ENCODE measurements around the gene HEPHL1.
"Not testable (repeated sequence)": the region's sequence is repeated elsewhere in the genome, so short reads cannot be mapped to it uniquely, and the experiment has no call there.

The HEPHL1 gene, protein sequence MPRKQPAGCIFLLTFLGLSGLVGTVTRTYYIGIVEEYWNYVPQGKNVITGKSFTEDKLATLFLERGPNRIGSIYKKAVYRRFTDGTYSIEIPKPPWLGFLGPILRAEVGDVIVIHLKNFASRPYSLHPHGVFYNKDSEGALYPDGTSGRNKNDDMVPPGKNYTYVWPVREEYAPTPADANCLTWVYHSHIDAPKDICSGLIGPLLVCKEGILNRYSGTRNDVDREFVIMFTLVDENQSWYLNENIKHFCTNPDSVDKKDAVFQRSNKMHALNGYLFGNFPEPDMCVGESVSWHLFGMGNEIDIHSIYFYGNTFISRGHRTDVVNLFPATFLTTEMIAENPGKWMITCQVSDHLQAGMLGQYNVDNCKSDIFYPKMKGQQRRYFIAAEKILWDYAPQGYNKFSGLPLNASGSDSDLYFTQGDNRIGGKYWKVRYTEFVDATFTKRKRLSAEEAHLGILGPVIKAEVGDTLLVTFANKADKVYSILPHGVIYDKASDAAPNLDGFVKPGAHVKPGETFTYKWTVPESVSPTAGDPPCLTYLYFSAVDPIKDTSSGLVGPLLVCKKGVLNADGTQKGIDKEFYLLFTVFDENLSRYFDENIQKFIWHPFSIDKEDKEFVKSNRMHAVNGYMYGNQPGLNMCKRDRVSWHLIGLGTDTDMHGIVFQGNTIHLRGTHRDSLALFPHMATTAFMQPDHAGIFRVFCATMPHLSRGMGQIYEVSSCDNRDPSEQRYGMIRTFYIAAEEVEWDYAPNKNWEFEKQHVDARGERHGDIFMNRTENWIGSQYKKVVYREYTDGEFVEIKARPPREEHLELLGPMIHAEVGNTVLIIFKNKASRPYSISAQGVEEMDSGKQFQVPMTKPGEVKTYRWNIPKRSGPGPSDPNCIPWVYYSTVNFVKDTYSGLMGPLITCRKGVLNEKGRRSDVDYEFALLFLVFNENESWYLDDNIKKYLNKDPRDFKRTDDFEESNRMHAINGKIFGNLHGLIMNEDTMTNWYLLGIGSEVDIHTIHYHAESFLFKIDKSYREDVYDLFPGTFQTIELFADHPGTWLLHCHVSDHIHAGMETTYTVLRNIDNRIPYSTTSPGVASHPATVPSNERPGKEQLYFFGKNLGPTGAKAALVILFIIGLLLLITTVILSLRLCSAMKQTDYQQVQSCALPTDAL

DNA sequence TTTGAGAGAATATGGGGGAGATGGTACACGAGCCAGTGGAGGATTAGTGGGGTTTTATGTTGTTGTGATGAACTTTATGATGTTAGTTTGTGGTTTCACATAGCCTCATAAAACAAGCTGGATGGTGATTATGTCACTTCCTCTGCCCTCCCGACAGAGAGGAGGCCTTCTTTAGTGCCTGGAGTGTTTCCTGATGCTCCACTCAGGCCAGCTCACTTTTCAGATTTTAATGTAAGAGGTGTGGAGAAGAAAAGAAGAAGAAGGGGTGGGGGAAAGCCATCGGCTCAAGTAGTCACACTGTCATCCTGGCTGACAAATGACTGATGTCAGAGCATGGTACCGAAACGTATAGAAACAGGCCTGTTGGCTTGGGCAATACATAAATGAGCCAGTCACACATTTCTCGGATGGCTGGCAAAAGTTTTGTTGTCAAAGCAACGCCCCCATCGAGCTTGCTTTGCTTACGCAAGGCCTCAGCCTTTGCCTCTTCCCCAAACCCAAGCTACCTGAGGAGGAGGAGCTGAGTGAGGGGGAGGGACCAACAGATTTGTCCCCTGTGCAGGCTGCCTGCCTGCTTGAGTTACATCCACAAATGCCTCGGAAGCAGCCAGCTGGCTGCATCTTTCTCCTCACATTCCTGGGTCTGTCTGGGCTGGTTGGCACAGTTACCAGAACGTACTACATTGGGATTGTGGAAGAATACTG, at the start of gene HEPHL1:
Gene HEPHL1, plus strand, starts transcription at position 578 of the 705 bp plus-strand sequence. Its CDS starts 15 bp downstream, at position 593.
- peak; percentile 57 for DNase-seq (ENCODE audit: low spot score)

DNA sequence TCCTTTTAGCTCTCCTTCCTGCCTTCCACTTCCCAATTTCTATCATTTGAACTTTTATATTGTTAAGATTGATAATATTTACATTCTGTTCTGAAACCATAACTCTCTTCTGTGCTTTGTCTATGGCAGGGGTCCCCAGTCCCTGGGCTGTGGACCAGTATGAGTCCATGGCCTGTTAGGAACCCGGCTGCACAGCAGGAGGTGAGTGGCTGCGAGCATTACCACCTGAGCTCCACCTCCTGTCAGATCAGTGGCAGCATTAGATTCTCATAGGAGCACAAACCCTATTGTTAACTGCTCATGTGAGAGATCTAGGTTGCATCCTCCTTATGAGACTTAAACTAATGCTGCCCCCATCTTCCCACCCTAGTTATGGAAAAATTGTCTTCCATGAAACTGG, 48.4 kb upstream of the HEPHL1 start:
- no peak for DNase-seq (ENCODE audit: low spot score)

GRCh38 chr11:93973322-93974051, 47.7 kb upstream of the HEPHL1 start:
- not testable (repeated sequence) for DNase-seq (ENCODE audit: low spot score)

DNA sequence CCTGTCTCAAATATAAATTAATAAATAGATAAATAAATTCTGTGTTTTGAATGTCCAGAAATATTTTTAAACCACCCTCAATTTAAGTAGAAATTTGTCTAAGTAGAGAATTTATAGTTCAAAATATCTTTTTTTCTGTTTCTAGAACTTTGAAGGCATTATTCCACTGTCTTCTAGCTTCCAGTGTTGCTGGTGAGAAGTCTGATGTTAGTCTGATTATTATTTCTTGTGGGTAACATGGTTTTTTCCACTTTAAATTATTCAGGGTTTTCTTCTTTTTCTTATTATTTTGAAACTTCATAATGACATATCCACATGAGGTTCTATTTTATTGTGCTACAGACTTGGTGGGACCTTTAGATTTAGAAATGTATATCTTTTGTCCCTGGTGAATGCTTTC, 46.4 kb upstream of the HEPHL1 start:
- DNase-seq (ENCODE audit: low spot score) = no peak

GRCh38 chr11:93976577-93977254, 44.4 kb upstream of the HEPHL1 start:
- not testable (repeated sequence) for DNase-seq (ENCODE audit: low spot score)

DNA sequence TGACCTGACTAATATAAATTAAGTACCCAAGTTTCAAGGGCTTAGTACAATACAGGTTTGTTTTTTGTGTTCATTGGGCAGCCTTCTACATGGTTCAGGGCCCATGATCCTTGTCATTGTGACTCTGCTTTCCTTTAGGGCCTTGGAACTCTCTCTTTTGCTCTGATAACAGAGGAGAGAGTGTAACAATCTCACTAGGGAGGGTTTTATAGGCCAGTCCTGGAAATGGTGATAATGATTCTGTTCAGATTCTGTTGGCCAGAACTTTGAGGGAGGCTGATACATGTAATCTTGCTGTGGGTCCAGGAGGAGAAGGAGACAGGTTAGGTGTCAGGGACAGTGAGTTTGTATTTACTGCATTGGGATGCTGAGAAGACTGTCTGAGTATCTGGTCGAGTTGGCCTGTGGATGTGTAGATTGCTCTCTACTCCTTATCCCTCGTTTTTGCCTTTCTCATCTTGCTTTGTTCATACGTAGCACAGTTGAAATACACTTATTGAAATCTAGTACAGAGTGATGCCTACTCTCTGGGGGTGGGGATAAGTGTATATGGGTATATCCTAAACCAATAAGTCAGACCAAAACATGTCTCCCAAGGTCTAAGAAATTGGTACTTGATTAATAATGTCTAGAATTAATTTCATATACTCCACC, 37.5 kb upstream of the HEPHL1 start:
- no peak for DNase-seq (ENCODE audit: low spot score)

DNA sequence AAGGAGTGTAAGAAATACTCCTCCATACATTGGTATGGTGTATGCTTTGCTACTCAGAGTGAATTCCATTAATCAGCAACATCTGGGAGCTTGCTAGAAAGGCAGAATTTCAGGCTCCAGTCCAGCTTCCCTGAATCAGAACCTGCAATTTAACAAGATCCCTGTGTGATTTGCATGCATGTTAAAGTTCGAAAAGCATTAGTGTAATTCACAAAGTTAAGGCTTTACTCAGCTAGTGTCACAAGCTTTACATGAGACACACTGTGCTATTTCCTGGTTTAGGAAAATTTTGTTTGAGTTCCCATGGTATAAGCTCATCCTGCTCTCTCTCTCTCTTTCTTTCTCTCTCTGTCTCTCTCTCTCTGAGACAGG, 37.0 kb upstream of the HEPHL1 start:
- DNase-seq (ENCODE audit: low spot score) = no peak

DNA sequence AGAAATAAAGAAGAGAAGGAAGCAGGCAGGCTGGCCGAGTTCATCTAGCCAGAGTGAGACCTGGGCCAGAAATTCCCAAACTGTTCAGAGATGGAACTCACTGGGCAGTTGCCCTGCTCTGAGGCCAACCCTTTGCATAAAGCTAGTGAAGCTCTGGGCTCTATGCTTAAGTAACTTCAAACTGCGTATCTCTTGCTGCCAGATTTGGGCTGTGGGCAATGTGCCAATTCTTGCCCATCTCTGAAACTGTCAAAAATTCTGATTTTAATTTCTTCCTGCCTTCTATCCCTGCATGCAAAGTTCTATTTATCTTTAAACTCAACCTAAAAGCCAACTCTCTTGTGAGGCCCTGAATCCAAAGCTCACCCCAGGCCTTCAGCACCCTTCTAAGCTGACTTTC, 36.2 kb upstream of the HEPHL1 start:
- DNase-seq (ENCODE audit: low spot score) = no peak

- peak; percentile 79 for DNase-seq (ENCODE audit: low spot score)
Measured at GRCh38 chr11:93986716-93987115, 34.4 kb upstream of the HEPHL1 start.

DNA sequence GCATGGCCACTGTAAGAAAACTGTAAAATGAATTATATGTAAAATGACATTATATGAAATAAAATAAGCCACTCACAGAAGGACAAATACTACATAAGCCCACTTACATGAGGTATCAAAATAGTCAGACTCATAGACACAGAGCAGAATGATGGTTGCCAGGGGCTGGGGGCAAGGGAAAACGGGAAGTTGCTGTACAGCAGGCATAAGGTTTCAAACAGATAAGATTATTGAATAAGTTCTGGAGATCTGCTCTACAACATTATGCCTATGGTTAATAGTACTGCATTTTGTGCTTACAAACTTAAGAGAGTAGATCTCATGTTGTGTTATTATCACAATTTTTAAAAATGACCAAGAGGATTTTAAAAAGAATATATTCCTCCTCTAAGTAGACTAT, 32.7 kb upstream of the HEPHL1 start:
- DNase-seq (ENCODE audit: low spot score) = no peak

DNA sequence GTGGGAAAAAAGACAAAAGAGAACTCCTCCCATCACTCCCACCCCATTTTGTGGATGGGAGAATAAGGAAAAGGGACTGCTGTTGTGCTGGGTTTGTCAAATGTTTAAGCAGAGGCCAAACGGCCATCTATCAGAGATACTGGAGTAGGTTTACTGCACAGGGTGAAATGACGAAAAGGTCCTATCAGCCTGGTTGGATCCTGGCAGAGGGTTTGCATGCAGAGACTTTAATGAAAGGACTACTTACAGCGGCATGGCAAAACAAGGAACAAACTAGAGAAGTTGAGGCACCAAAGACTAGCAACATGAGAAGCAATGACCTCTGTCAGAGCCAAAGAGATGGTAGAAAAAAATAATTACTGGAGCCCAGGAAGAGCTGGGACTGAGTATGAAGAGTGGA, 32.2 kb upstream of the HEPHL1 start:
- no peak for DNase-seq (ENCODE audit: low spot score)

DNA sequence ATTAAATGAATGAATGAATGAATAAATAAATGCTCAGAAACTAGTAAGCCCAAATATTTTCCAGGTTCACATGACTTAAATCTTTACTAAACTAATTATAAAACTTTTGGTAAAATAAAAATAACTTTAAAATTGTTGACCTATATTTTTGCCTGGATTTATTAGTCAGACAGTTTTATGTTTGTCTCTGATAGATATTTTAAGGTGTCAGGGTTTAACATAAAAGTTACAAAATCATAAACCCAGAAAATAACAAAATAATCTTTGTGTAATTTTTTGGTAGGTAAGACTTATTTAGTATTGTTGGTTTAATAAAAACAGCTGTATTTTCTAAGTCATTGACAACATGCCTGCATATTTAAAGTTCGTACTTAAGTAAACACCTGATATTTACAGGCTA, 27.4 kb upstream of the HEPHL1 start:
- DNase-seq (ENCODE audit: low spot score) = no peak

GRCh38 chr11:93997741-93998140, 23.4 kb upstream of the HEPHL1 start:
- DNase-seq (ENCODE audit: low spot score) = no peak

DNA sequence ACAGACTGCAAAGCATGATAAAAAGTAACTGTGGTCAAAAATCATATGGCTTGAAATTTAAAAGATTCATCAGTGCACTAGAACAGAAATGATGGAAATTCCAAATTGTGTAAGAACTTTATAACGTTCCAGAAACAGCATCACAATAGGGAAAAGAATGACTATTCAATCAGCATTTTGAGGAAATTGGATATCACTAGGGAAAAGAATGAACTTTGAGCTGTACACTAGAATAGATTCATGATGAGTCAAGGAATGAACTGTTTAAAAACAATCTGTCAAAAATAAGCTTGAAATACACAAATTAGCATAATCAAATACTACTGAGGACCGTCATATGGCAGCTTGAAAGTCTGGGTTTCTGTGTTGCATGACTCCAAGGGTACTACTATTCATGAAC, 20.5 kb upstream of the HEPHL1 start:
- no peak for DNase-seq (ENCODE audit: low spot score)

DNA sequence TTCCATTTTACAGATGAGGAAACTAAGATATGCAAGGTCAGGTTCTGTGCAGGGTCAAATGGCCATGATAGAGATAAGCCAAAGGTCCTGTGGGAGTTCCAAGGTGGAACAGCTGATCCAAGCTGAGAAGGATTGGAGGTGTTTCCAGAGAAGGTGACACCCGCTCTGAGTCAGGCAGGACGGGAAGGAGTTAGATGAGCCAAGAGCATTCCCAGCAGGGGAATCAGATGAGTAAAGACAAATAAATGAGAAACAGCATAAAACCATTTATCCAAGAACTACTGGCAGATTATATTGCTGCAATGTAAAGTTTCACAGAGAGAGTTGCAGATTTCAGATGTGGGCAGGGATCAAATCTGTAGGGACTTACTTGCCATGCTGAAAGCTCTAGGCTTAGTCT, 18.9 kb upstream of the HEPHL1 start:
- DNase-seq (ENCODE audit: low spot score) = no peak

DNA sequence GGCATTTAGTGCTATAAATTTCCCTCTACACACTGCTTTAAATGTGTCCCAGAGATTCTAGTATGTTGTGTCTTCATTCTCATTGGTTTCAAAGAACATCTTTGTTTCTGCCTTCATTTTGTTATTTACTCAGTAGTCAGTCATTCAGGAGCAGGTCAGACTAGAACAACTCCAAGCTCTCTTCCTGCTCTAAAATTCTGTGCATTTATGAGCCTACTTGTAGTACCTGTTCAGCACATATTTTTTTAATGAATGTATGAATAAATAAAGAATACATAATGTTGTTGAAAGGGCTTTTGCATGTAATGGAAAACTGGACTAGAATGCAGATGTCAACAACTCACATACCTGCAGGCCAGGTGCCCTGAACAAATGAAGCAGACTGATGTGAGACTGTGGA, 13.7 kb upstream of the HEPHL1 start:
- DNase-seq (ENCODE audit: low spot score) = no peak

- no peak for DNase-seq (ENCODE audit: low spot score)
Measured at GRCh38 chr11:94007906-94008305, 13.2 kb upstream of the HEPHL1 start.

DNA sequence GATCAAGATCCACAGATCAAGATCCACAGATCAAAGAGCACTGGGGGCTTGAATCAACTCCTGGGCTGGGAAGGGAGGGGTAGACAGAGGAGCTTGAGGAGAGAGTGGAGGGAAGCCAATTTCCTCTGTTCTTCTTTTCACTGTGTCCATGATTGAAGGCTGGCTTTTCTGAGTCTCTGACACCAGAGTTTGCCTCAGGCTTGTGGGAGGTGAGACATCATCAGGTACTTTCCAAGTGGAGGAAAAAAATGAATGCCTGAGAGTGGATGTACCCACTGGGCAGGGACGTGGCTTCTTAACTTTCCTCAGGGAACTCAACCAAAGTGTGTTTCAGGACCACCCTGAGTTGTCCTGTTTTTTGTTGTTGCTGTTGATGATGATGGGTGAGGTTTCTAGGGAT, 11.0 kb upstream of the HEPHL1 start:
- no peak for DNase-seq (ENCODE audit: low spot score)

DNA sequence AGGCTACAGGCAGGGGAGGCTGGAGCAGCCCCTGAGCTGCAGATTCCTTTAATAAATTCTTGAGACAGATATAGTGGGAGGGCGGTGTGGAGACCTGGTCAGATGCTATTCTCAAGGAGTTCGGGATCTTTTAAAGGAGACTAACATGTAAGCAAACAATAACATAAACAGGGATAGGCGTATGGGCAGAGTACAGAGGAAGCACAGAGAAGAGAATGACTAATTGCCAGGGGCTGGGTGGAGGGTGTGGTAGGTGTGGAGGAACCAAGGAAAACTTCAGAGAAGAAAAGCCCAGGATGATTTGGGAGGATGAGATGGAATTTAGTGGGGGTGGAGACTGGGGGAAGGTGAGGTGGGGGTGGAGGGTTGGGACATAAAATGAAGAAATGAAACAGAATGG, 9.7 kb upstream of the HEPHL1 start:
- peak; percentile 14 for DNase-seq (ENCODE audit: low spot score)

GRCh38 chr11:94017446-94017845, 3.7 kb upstream of the HEPHL1 start:
- no peak for DNase-seq (ENCODE audit: low spot score)

Measured in SW480 (cell line).